GM19099 (cell line): ENCODE measurements around the gene DUXB.

ENCODE experiments used
- POLR2A ChIP-seq: IDR thresholded peaks from 3 replicates; pipeline ENCODE4 v1.6.1; 2011; ENCODE audit warnings: low read depth; ENCODE audit not compliant: insufficient read length; ENCODE audit errors: extremely low read depth

The DUXB gene

GRCh38 chr16:75701361-75701760 lies at the start of gene DUXB:
Gene DUXB (minus strand): TSS chr16:75701461. CDS start chr16:75701418, 43 bp downstream.
- no peak for TF ChIP-seq POLR2A

GRCh38 chr16:75750528-75750927 lies 49.3 kb upstream of the DUXB start:
- TF ChIP-seq POLR2A: no peak

- no peak for TF ChIP-seq POLR2A
These were observed 45.1 kb upstream of the DUXB start for GRCh38 chr16:75746359-75746758.

- TF ChIP-seq POLR2A: no peak
These were observed 44.6 kb upstream of the DUXB start for GRCh38 chr16:75745823-75746222.

GRCh38 chr16:75745242-75745641 lies 44.0 kb upstream of the DUXB start:
- no peak for TF ChIP-seq POLR2A

- no peak for TF ChIP-seq POLR2A
These were observed 41.3 kb upstream of the DUXB start for GRCh38 chr16:75742424-75743047.

GRCh38 chr16:75733305-75734211 lies 32.3 kb upstream of the DUXB start:
- no peak for TF ChIP-seq POLR2A

GRCh38 chr16:75732871-75733270 lies 31.6 kb upstream of the DUXB start:
- TF ChIP-seq POLR2A: no peak

- no peak for TF ChIP-seq POLR2A
These were observed 26.0 kb upstream of the DUXB start for GRCh38 chr16:75727221-75727620.

- no peak for TF ChIP-seq POLR2A
These were observed 25.1 kb upstream of the DUXB start, which contains the start of gene CPHXL for GRCh38 chr16:75726390-75726789. Gene CPHXL (minus strand): TSS chr16:75726490. CDS start chr16:75726442, 48 bp downstream.

- TF ChIP-seq POLR2A: no peak
These were observed 17.2 kb upstream of the DUXB start for GRCh38 chr16:75718452-75718851.

- no peak for TF ChIP-seq POLR2A
These were observed 13.4 kb upstream of the DUXB start for GRCh38 chr16:75714661-75715060.

- TF ChIP-seq POLR2A: no peak
These were observed 9.1 kb upstream of the DUXB start for GRCh38 chr16:75710344-75710743.

GRCh38 chr16:75703306-75703705 lies 2.0 kb upstream of the DUXB start:
- no peak for TF ChIP-seq POLR2A

- no peak for TF ChIP-seq POLR2A
These were observed 981 bp upstream of the DUXB start for GRCh38 chr16:75702242-75702641.

GRCh38 chr16:75697571-75697970 lies 3.7 kb downstream of the DUXB start:
- TF ChIP-seq POLR2A: no peak
